ENCODE measurements around the gene CLTB.
"Not testable (repeated sequence)": the region's sequence is repeated elsewhere in the genome, so short reads cannot be mapped to it uniquely, and the experiment has no call there.

Gene CLTB

DNA sequence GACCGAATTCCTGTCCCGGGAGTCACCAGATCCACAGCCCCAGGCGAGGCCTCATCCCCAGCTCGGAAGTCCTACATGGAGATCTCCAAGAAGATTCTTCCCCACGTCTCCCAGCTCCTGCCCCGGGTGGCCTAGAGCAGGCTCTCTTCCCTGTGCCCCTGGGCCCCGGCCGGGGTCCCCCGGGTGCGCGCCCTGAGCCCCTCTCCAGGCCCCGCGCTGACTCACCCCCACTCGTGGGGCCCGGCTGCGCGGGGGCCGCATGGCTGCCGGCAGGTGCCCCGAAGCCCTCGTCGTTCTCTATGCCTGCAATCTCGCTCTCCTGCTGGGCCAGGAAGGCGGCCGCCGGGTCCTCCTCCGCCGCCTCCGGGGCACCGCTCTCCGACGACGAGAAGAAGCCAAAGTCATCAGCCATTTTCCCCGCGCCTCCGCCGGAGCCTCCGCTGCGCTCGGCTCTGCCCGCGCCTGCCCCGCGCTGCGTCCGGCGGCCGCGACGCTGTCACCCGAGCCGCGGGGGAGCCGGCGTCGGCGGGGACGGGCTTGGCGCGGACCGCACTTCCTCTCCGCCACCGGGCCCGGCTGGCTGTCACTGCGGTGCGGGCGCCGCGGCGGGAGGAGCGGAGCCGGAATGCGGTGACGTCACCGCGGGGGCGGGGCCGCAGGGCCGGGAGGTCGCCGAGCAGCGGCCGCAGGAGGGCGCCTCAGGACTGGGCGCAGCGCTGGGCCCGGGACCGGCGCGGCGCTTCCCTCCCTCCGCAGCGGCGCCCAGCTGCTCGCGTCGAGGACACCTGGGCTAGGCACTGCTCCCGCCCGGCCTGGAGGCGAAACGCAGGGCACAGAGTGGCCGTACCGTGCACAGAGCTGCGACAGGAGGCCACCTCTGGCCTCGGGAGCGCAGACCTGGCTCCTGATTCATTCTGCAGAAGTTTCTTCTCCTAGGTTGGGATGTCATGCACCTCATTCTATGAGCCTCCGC lies at the start of gene CLTB:
CLTB (minus strand) TSS at position 588 of the 973 bp plus-strand sequence; CDS start at position 412, 176 bp downstream.
- peak; percentile 85 to 89 for DNase-seq (ENCODE audit: low read depth in 2 of 2)

- no peak for DNase-seq (ENCODE audit: low read depth in 2 of 2)
Observed at GRCh38 chr5:176463113-176463764, 46.9 kb upstream of the CLTB start.

- no peak for DNase-seq (ENCODE audit: low read depth in 2 of 2)
Observed at GRCh38 chr5:176461349-176461748, 45.0 kb upstream of the CLTB start.

- DNase-seq (ENCODE audit: low read depth in 2 of 2) = no peak
Observed at GRCh38 chr5:176458904-176459561, 42.7 kb upstream of the CLTB start.

GRCh38 chr5:176454724-176455394 lies 38.5 kb upstream of the CLTB start:
- no peak for DNase-seq (ENCODE audit: low read depth in 2 of 2)

- no peak for DNase-seq (ENCODE audit: low read depth in 2 of 2)
Observed at GRCh38 chr5:176450077-176450476, 33.7 kb upstream of the CLTB start.

DNA sequence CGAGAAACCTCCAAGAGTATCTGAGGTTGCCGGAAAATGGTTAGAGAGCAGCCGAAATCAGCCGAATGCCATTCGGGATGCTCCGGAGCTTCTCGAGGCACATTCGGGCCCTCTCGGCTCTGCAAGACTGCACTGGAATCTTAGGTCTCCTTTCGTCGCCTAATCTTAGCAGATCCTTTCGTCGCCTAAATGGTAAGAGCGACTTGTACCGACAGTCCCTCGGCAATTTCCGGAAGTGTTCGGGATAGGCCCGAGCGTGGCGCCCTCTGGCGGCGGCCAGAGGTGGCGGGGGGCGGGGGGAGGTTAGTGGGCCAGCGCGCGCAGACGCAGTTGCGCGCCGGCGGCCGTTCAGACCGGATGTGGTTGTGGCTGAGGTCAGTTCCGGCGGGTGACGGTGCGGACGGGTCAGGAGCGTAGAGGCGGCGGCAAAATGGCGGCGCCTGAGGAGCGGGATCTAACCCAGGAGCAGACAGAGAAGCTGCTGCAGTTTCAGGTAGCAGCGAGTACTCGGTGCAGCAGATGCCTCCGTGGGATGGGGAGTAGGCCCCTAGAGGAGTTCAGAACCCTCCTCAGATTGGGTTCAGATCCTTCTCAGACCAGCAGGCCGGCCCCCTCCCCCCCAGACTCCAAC lies 31.8 kb upstream of the CLTB start, which contains the start of gene FAF2:
FAF2 (plus strand) TSS at position 408 of the 631 bp plus-strand sequence; CDS start at position 431, 23 bp downstream.
- peak; percentile 94 to 97 for DNase-seq (ENCODE audit: low read depth in 2 of 2)

GRCh38 chr5:176447591-176447977 lies 31.2 kb upstream of the CLTB start:
- peak in 1 of 2 donors; percentile 16 for DNase-seq (ENCODE audit: low read depth in 2 of 2)

GRCh38 chr5:176446884-176447590 lies 30.7 kb upstream of the CLTB start:
- no peak for DNase-seq (ENCODE audit: low read depth in 2 of 2)

GRCh38 chr5:176446028-176446665 lies 29.8 kb upstream of the CLTB start:
- DNase-seq (ENCODE audit: low read depth in 2 of 2) = no peak

DNA sequence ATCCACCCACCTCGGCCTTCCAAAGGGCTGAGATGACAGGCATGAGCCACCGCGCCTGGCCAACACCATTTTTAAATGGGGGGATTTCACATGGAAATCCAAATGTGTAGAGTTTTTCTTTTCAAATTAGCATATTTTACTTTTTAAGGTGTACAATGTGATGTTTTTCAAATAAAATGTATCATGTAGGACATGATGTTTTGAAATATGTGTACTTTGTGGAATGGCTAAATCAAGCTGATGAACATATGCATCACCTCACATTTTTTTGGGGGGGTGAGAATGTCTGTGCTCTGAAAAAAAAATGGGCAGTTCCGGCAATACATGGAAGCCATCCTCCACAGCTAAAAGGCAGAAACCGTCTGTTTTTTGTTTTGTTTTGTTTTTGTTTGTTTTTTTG lies 28.4 kb upstream of the CLTB start:
- DNase-seq (ENCODE audit: low read depth in 2 of 2) = no peak

GRCh38 chr5:176442911-176443310 lies 26.6 kb upstream of the CLTB start:
- not testable (repeated sequence) for DNase-seq (ENCODE audit: low read depth in 2 of 2)

DNA sequence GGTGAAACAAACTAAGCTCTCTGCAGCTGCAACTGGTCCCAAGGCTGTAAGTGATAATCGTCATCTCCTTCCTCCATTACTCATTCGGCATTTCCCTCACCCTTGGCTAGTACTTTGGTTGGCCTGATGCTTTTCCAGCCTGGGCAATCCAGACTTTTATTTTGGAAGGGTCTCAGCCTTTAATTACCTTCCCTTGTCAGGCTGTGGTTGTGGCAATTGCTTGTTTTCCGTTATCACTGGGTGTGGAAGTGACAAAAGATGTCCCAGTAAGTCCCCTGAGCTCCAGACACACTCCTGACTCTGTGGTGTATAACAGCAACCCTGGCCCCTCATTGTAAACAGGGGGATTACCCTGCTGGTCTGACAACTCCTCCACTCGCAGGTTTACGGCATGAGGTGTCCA lies 25.6 kb upstream of the CLTB start:
- DNase-seq (ENCODE audit: low read depth in 2 of 2) = no peak

GRCh38 chr5:176440927-176441706 lies 24.8 kb upstream of the CLTB start:
- DNase-seq (ENCODE audit: low read depth in 2 of 2) = no peak

DNA sequence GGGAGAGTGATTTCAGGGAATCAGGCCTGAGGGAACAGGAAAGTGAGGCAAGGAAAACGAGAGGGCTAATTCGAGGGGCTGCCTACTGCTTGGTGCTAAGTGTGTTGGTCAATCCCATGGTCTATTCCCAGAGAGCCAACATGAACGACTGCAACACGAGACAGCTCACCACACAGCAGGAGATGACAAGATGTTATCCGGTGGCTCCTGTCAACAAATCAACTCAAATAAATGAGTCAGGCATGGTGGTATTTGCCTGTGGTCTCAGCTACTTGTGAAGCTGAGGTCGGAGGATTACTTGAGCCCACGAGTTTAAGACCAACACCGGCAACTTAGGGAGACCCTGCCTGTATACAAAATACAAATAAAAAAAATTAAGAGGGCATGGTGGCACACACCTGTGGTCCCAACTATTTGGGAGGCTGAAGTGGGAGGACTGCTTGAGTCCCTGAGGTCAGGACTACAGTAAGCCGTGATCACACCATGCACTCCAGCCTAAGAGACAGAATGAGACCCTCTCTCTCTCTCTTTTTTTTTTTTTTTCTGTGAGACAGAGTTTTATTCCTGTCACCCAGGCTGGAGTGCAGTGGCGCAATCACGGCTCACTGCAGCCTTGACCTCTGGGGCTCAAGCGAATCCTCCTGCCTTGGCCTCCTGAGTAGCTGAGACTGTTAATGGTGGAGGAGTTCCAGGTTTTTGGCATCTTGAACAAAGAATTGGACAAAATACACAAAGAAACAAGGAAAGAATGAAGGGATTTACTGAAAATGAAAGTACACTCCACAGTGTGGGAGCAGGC lies 22.8 kb upstream of the CLTB start:
- no peak for DNase-seq (ENCODE audit: low read depth in 2 of 2)

DNA sequence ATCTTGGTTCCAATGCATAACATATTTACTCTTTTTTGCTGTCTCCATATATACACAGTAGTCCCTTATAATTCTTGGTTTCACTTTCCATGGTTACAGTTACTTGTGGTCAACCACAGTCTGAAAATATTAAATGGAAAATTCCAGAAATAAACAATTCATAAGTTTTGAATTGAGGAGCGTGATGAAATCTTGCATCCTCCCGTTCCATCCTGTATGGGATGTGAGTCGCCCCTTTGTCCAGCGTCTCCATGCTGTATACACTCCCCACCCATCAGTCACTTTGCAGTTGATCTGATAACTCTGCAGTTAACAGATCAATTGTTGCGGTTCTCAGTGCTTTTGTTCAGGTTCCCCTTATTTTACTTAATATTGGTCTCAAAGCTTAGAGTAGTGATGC lies 20.3 kb upstream of the CLTB start:
- DNase-seq (ENCODE audit: low read depth in 2 of 2) = no peak

GRCh38 chr5:176432707-176433106 lies 16.4 kb upstream of the CLTB start:
- DNase-seq (ENCODE audit: low read depth in 2 of 2) = no peak

DNA sequence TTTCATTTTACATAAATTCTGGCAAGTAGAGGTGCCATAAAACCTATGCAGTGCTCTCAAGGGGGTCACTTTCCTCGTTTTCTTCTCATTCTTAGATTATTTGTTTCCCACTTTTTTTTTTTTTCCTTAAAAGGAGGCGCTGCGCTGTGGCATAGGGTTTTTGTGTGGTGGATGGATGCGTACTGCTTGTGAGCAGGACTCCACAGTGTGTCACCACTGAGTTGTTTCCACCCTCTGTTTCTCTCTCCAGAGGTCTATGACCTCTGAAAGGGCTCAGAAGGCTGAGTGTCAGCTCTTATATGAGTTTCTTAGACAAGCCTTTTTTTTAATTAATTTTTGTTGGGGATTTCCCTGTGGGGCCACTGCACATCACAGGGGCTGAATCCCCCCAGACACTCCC lies 13.6 kb upstream of the CLTB start:
- DNase-seq (ENCODE audit: low read depth in 2 of 2) = no peak

Measured in stimulated activated CD4-positive, alpha-beta T cell treated with anti-CD3 and anti-CD28 coated beads, Interleukin-4, amount 100 ng/mL, for 48 hours (primary cell).